PC-9 (cell line): ENCODE results near the gene TRIM31. TPM values are rescaled to one million over a fixed set of nuclear protein-coding genes. Genes with fewer than 3 reads are reported as not detected.

ENCODE experiments used
- BruUV-seq: library from RNA; stranded (reverse); fragments of 400-500 nt; replicated peaks from 2 replicates; lab custom pipeline; 2021; lab: Mats Ljungman, UMichigan
- CTCF ChIA-PET: fragments of 300-600 bp; sonication (Branson Sonifier 250); formaldehyde crosslinking; loops from one replicate; lab custom pipeline; 2022; ENCODE audit warnings: antibody characterized with exemption; lab: Charles Lee
- POLR2A ChIA-PET: fragments of 300-600 bp; sonication (Branson Sonifier 250); formaldehyde crosslinking; loops from one replicate; lab custom pipeline; 2022; ENCODE audit warnings: antibody characterized with exemption; ENCODE audit not compliant: unreplicated experiment; lab: Charles Lee
- DNase-seq, 2 experiments: peaks; one replicate each; pipeline versions ENCODE4 v3.0.0 to v3.0.0-alpha.2; 2015 to 2022; ENCODE audit warnings: mixed read lengths in 1 of 2
- H2AFZ ChIP-seq: fragments of 200-600 bp; sonication (generic); 2 replicates; pipeline ENCODE4 v1.8.1; 2017; ENCODE audit warnings: antibody characterized with exemption
- H3F3A ChIP-seq: fragments of 200-600 bp; sonication (generic); 2 replicates; pipeline ENCODE4 v1.8.1; 2017; ENCODE audit warnings: antibody characterized with exemption, mild to moderate bottlenecking, low read depth; ENCODE audit not compliant: insufficient read depth
- H3K27ac ChIP-seq: fragments of 200-600 bp; sonication (generic); 2 replicates; pipeline ENCODE4 v1.6.1; 2016; ENCODE audit warnings: mixed run types
- H3K27me3 ChIP-seq: fragments of 200-600 bp; sonication (generic); 2 replicates; pipeline ENCODE4 v1.6.1; 2016; ENCODE audit warnings: low read depth, mixed run types; ENCODE audit not compliant: insufficient read depth
- H3K36me3 ChIP-seq: fragments of 200-600 bp; sonication (generic); 2 replicates; pipeline ENCODE4 v1.6.1; 2016; ENCODE audit warnings: low read depth, mixed run types
- H3K4me1 ChIP-seq: fragments of 200-600 bp; sonication (generic); replicated peaks from 2 replicates; pipeline ENCODE4 v1.6.1; 2016; ENCODE audit warnings: mixed run types; ENCODE audit not compliant: insufficient read depth
- H3K4me2 ChIP-seq: fragments of 200-600 bp; sonication (generic); 2 replicates; pipeline ENCODE4 v1.6.1; 2017; ENCODE audit warnings: mixed run types
- H3K4me3 ChIP-seq: fragments of 200-600 bp; sonication (generic); 2 replicates; pipeline ENCODE4 v1.6.1; 2016; ENCODE audit warnings: mixed run types
- H3K79me2 ChIP-seq: fragments of 200-600 bp; sonication (generic); 2 replicates; pipeline ENCODE4 v1.6.1; 2017; ENCODE audit warnings: low read depth, mixed run types
- H3K9me2 ChIP-seq: fragments of 200-600 bp; sonication (generic); 2 replicates; pipeline ENCODE4 v1.8.1; 2017; ENCODE audit warnings: mild to moderate bottlenecking; ENCODE audit not compliant: insufficient read depth
- H3K9me3 ChIP-seq: fragments of 200-600 bp; sonication (generic); 2 replicates; pipeline ENCODE4 v1.8.1; 2016; ENCODE audit warnings: low read depth; ENCODE audit not compliant: insufficient read depth
- H4K20me1 ChIP-seq: fragments of 200-600 bp; sonication (generic); 2 replicates; pipeline ENCODE4 v1.8.1; 2017; ENCODE audit not compliant: insufficient read depth
- EZH2 ChIP-seq: fragments of 200-600 bp; sonication (generic); IDR thresholded peaks from 2 replicates; pipeline ENCODE4 v1.8.0; 2017; ENCODE audit warnings: antibody characterized with exemption, low read depth
- intact Hi-C: fragments of 100-400 bp; cut with micrococcal nuclease; formaldehyde crosslinking; loops from one replicate; pipeline ENCODE4 v1.10.0; 2022; ENCODE audit not compliant: unreplicated experiment
- total RNA-seq: library from RNA; stranded (reverse); gene quantifications from 2 replicates; pipeline ENCODE4 v1.2.3, GENCODE V29; 2021
- TF ChIP-seq, protein P1 (sequence below): fragments of 200-600 bp; sonication (generic); conservative IDR thresholded peaks from 2 replicates; pipeline ENCODE4 v1.6.1; 2017; ENCODE audit warnings: mixed run types, antibody characterized with exemption, mild to moderate bottlenecking, moderate library complexity

TRIM31 gene
- total RNA-seq, 1 experiment from 2014 or later: not detected

DNA sequence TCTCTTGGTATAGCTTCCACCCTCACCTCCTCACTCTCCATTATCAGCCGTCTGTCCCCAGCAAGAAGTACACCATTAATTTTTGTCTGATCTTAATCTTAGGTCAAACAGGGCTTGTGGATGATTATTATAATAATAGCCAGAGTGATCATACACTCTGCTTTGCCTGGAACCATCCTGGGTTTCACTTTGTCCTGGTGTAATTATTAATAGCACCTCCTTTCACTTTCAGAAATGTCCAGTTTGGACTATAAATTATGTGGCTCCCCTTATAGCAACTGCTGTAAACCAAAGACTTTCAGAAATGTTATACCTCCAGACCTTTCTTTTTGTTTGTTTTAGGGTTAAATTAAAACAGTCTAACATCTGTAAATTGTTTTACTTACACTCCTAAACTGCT is 951 bp upstream of the TRIM31 start:
- BruUV-seq: no TSS peak
- POLR2A ChIA-PET: no interaction called here
- Histone ChIP-seq H3F3A (peaks cover 39% of the 10 kb centered on the region), H3K79me2 (peaks cover 38% of the 10 kb centered on the region), H3K27ac (peak overlapping the region; percentile 86), H3K4me3 (peak overlapping the region; percentile 61), H3K36me3 (no peaks in the 10 kb centered on the region; the same call in 1 of the 2 replicates), H3K9me3 (no peaks in the 10 kb centered on the region), H4K20me1 (no peaks in the 10 kb centered on the region), H3K4me2 (peak overlapping the region; percentile 71), H3K9me2 (no peaks in the 10 kb centered on the region), H2AFZ (peak overlapping the region; percentile 58; the same call in 1 of the 2 replicates), H3K27me3 (no peaks in the 10 kb centered on the region), H3K4me1 (peaks cover 72% of the 10 kb centered on the region)
- intact Hi-C loops: no loop called here
- DNase-seq: no peak
- TF ChIP-seq, protein P1, sequence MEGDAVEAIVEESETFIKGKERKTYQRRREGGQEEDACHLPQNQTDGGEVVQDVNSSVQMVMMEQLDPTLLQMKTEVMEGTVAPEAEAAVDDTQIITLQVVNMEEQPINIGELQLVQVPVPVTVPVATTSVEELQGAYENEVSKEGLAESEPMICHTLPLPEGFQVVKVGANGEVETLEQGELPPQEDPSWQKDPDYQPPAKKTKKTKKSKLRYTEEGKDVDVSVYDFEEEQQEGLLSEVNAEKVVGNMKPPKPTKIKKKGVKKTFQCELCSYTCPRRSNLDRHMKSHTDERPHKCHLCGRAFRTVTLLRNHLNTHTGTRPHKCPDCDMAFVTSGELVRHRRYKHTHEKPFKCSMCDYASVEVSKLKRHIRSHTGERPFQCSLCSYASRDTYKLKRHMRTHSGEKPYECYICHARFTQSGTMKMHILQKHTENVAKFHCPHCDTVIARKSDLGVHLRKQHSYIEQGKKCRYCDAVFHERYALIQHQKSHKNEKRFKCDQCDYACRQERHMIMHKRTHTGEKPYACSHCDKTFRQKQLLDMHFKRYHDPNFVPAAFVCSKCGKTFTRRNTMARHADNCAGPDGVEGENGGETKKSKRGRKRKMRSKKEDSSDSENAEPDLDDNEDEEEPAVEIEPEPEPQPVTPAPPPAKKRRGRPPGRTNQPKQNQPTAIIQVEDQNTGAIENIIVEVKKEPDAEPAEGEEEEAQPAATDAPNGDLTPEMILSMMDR: no peak
- no peak for TF ChIP-seq EZH2
- CTCF ChIA-PET: no interaction called here

- no peaks in the 10 kb centered on the region for H4K20me1 ChIP-seq
- TF ChIP-seq, protein P1: no peak
- TF ChIP-seq EZH2: no peak
- peaks cover 6% of the 10 kb centered on the region for H3K36me3 ChIP-seq
- no peaks in the 10 kb centered on the region for H3K9me2 ChIP-seq
- no peaks in the 10 kb centered on the region for H3K9me3 ChIP-seq
- peaks cover 49% of the 10 kb centered on the region for H3K79me2 ChIP-seq
- peak overlapping the region; percentile 71 for H3K4me2 ChIP-seq
- peak overlapping the region; percentile 61 for H3K4me3 ChIP-seq
- no peaks in the 10 kb centered on the region for H3K27me3 ChIP-seq
- ChIA-PET POLR2A (no interaction called here), CTCF (interaction anchor here (0.6 to 0.7 kb wide), 3 partner anchors 9 to 293 kb away, joined by 3 to 7 read pairs (median 5); no protein-coding TSS in a partner anchor)
- H2AFZ ChIP-seq: peak overlapping the region; percentile 24
- peak overlapping the region; percentile 86 for H3K27ac ChIP-seq
- BruUV-seq: no TSS peak
- intact Hi-C loops: no loop called here
- H3K4me1 ChIP-seq: peaks cover 76% of the 10 kb centered on the region
- DNase-seq: peak in 1 of 2 experiments; percentile 42
- peaks cover 37% of the 10 kb centered on the region for H3F3A ChIP-seq
These were observed 392 bp downstream of the TRIM31 start for GRCh38 chr6:30112402-30112994.

GRCh38 chr6:30111266-30111856 is 1.5 kb downstream of the TRIM31 start:
- peaks cover 51% of the 10 kb centered on the region for H3K79me2 ChIP-seq
- H3K27ac ChIP-seq: peak overlapping the region; percentile 86
- intact Hi-C loops: no loop called here
- no peaks in the 10 kb centered on the region for H3K27me3 ChIP-seq
- BruUV-seq: no TSS peak
- H3K4me2 ChIP-seq: peak overlapping the region; percentile 71
- H3F3A ChIP-seq: peaks cover 37% of the 10 kb centered on the region
- peak overlapping the region; percentile 61 for H3K4me3 ChIP-seq
- peaks cover 7% of the 10 kb centered on the region for H3K36me3 ChIP-seq
- no peak for TF ChIP-seq EZH2
- TF ChIP-seq, protein P1: no peak
- no peaks in the 10 kb centered on the region for H3K9me2 ChIP-seq
- peak overlapping the region; percentile 24; the same call in 1 of the 2 replicates for H2AFZ ChIP-seq
- H3K9me3 ChIP-seq: no peaks in the 10 kb centered on the region
- POLR2A ChIA-PET: no interaction called here
- CTCF ChIA-PET: no interaction called here
- no peak for DNase-seq
- peaks cover 77% of the 10 kb centered on the region for H3K4me1 ChIP-seq
- no peaks in the 10 kb centered on the region for H4K20me1 ChIP-seq
